IPS DF 4.7 (cell line): Measurements from ENCODE around the gene PACS1.
"Not testable (repeated sequence)": the region's sequence is repeated elsewhere in the genome, so short reads cannot be mapped to it uniquely, and the experiment has no call there.

Experiments used
- DNase-seq: peaks from one replicate; pipeline ENCODE4 v3.0.0-alpha.2; 2013; ENCODE audit warnings: low spot score; ENCODE audit errors: extremely low read depth

Gene PACS1

DNA sequence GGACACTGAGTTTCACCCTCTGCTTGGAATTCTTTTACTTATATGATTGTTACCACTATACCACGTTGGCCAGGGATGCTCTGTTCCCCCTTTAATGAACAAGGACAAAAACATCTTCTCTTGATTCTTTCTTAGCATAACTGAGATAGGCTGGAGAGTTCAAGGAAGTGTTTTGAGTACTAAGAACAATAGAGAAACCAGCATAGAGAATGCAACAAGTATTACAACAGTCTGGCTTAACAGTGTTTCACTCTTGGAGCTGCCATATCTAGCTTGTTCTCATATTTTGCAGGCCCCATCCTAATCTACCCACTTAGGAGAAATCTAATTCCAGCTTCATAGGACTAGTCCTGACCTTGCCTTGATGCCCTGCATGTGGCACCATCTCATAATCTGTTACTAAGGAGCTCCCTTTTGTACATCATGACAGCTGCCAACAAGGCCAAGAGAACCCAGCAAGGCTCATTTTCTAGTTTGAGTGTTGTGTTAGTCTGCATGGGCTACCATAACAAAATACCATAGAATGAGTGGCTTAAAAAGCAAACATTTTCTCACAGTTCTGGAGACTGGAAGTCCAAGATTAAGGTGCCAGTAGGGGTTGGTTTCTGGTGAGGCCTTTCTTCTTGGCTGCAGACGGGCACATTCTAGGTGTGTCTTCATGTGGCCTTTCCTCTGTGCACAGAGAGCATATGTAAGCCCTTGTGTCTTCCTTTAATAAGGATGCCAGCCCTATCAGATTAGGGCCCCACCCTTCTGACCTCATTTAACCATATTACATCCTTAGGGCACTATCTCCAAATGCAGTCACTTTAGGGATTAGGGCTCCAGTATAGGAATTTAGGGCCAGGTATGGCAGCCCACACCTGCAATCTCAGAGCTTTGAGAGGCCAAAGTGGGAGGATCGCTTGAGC, 37.8 kb downstream of the PACS1 start:
- no peak for DNase-seq

DNA sequence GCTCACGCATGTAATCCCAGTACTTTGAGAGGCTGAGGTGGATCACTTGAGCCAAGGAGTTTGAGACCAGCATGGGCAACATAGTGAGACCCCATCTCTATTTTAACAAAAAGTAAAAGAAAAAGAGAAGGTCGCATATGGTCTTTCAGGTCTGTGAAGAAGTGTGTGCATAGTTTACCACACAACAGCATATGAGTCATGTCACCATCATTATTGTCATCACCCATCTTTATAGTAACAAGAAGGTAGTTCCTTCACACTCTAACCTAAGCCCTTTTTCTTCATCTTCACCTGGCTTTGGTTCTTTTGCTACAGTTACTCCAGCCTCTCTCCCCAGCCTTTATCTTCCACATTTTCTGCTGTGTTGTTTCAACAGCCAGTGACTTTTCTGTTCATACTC, 39.2 kb downstream of the PACS1 start:
- DNase-seq = no peak

DNA sequence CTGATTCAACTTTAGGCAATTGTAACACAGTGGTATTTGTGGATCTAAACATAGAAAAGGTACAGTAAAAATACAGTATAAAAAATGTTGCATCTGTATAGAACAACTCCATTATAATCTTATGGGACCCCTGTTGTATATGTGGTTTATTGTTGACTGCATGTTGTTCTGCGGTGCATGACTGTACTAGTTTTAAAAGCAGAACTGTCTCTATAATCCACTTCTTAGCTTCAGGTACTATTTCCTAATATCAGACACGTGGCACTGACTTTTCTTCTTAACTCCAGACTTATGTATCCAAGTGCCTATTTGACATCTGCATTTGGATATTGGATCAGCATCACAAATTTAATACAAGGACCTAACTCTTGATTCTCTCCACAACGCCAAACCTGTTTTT, 41.1 kb downstream of the PACS1 start:
- DNase-seq = no peak

DNA sequence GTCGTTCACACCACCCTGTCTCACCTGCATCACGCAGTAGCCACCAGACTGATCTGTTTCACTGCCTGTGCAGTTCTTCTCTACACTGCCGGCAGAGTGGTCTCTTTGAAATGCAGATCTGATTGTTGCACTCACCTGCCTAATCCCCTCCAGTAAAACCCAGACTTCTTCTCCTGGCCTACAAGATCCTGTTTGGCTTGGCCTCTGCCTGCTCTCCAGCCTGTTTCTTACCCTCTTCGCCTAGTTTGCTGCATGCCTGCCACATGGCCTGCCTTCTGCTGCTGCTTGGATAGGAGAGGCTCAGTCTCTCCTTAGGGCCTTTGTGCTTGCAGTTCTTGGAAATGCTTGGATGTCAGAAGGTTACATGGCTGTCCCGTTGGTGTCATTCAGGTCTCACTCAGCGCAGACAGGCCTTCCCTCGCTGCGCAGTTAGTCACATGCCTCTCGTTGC, 42.0 kb downstream of the PACS1 start:
- DNase-seq = no peak

DNA sequence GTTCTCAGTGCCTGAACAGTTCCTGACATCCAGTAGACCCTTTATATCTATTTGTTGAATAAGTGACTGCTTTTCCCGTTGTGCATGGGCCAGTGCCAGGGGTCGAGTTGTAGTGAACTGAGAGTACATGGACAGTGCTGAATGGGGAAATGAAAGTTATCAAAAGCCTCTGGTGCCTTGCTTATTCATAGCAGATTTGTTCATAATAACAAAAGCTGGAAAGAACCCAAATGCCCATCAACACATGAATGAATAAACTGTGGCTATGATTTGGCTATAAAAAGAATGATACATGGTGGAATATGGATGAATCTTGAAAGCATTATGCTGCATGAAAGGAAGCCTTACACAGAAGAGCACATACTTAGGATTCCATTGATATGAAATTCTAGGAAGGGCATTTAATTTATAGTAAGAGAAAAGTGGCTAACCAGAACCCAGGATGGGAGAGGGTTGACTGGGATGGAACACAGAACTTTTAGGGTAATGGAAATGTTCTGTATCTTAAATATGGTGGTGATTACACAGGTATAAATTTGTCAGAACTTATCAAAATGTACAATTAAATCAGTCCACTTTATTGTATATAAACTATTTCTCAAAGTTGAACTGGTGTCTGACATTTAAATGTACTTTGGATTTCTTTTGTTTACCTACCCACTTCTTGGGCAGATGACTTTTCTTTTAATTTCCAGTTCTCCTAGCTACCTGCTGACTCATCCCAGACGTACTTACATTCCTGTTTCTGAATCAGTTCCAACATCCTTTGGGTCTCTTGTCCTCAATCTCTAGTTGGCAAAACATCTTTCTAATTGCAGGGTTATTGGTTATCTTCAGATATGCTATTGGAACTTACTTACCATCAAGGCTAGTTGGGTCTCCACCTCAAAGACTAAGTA, 42.8 kb downstream of the PACS1 start:
- DNase-seq = no peak

DNA sequence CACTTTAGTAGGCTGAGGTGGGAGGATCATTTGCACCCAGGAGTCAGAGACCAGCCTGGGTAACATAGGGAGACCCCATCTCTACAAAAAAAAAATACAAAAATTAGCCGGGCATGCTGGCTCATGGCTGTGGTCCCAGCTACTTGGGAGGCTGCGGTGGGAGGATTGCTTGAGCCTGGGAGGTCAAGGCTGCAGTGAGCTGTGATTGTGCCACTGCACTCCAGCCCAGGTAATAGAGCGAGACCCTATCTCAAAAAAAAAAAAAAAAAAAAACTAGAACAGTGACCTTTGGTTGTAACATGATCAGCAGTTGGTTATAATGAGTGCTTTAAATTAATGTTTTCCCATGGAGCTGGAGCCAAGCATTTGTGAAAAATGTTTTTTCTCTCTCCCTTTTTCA, 44.9 kb downstream of the PACS1 start:
- DNase-seq = not testable (repeated sequence)

DNA sequence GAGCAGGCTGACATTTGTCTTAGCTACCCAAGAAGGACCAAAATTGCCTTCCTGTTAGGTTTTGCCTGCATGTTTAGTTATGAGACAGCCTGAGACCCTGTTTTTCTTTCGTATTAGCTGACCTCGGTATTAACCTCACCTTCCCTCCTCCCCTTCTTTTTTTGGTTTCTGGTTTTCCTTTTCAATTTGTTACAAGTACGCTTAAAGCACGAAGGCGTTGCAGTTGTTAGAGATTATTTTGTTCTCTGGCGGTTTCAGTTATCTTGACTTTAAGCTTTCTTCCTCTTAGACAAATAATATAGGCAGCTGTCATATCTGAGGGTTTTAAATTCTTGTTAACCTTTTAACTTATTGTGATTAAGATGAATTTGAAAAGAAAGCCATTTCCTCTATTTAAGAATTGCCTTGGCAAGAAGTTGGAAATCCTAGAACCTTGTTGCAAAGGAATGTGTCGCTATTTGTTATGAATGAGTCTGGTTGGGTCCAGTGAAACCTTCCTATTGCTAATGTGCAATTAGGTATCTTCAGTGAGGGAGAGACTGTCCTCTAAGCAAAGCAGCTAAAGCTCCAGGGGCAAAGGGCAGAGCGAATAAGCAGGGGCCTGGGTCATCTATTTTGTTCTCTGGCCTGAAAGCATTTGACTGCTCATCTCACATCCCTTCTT, 45.7 kb downstream of the PACS1 start:
- DNase-seq = no peak

DNA sequence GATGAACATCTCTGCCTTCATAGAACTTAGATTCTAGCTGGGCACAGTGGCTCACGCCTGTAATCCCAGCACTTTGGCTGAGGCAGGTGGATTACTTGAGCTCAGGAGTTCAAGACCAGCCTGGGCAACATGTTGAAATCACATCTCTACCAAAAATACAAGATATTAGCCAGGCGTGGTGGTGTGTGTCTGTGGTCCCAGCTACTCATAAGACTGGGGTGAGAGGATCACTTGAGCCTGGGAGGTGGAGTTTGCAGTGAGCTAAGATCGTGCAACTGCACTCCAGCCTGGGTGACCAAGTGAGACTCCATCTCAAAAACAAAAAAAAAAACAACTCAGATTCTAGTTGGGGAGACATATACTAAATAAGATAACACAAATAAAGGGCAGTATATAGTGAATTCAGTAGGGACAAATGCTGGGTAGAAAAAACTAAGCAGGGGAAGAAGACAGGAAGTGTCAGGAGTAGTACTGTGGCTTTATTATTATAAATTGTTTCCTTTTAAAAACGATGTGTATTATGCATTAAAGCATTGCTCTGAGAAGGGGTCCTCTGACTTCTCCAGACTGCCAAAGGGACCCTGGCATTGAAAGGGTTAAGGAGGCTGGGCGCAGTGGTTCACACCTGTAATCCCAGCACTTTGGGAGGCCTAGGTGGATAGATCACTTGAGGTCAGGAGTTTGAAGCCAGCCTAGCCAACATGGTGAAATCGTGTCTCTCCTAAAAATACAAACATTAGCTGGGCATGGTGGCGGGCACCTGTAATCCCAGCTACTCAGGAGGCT, 46.7 kb downstream of the PACS1 start:
- DNase-seq = no peak

DNA sequence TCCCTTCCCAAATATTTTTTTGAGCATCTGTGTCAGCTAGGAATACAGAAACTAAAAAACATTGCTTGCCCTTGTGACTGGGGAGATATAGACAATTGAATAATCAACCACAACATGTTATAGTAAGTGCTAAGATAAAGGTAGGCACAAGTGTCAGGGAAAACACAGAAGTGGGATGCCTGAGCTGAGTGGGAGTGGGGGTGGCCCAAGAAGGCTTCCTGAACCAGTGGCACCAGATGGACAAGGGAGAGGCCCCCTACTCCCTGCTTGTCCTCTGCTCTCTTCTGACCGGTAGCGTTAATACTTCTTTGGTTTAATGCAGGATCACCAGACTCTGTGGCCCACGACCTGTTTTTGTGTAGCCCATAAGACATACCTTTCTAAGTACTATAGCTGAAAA, 48.8 kb downstream of the PACS1 start:
- DNase-seq = no peak

DNA sequence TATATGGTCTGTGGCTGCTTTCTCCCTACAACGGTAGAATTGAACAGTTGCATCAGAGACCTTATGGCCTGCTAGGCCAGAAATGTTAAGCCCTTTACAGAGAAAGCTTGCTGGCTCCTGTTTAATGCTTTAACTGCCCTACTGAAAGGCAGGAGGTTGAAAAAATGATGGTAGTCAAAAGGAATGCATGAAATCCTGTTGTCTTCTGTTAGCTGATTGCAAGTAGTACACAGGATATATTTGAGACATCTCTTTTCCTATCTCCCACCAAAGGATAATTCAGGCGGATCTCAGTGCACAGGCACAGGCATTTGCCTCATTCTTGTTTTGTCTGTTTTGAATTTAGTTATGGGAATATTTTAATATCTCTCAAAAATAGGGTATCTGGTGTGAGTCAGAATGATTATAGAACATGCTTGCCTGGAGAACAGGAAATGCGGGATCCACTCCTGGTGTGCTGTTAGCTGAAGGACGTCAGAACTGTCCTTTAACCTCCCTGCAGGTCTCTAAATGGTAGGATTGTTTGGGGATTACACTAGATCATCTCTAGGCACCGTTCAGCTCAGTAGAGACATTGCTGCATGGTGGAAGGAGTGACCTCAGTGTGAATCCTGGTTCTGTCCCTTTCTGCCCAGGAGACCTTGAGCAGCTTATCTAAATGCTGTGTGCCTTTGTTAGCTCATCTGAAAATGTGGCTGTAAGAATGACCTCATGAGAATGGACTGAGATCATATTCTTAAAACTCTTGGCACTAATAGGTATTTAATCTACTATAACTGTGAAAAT, 49.5 kb downstream of the PACS1 start:
- DNase-seq = no peak

DNA sequence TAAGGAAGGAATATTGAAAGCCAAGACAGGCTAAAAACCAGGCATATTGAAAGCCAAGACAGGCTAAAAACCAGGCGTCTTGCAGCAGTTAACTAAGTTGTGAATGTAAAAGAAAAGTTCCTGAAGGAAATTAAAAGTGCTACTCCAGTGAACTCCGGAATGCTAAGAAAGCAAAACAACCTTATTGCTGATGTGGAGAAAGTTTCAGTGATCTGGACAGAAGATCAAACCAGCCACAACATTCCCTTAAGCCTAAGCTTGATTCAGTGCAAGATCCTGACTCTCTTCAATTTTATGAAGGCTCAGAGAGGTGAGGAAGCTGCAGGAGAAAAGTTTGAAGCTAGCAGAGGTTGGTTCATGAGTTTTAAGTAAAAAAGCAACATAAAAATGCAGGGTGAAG, 51.4 kb downstream of the PACS1 start:
- no peak for DNase-seq

DNA sequence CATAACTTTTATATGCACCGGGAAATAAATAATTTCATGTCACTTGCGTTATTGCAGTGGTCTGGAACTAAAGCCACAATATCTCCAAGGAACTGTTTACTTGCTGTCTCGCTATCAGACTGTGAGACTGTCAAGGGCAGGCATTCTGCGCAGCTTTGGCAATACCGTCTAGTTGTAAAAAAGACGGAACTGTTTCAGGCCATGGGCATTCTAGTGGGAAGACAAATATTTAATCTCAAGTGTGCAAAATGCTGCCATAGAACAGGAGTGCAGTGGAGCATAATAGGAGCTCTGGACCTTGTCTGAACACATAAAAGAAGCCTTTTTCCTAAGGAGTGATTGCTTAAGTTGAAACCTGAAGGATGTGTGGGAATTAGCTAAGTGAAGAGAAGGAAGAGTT, 53.8 kb downstream of the PACS1 start:
- DNase-seq = no peak

DNA sequence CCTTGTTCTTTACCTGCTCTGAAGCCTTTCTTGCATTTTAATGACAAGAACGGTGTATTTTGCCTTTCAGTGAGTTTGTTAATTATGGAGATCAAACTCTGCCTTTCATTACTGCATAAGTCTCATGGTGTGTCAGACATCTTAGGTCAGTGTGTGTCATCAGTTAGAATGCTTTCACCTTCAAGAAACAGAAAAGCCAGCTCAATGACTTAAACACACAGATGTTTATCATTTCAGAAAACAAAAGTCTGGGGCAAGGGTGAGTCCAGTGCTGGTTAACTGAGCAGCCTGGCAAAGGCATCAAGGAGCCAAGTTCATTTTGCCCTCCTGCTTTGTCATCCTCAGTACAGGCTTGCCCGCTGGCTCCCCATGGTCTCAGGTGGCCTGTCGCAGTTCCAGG, 54.5 kb downstream of the PACS1 start:
- DNase-seq = no peak

DNA sequence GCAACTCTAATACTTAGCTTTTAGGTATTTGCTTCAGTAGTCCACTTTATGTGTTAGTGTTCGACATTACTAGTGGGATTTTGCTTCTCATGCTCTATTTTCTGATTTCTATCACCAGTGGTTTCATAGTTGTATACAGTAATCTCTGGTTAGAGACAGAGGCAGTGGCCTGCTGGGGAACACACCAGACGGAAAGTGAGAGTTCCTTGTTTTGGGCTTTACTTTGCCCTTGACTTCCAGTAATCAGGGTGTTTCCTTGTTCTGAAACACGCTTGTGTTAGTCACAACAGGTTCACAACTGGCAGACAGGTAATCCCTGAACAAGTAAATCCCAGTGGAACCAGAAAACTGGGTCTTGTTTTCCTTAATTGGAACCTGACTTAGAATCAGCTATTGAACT, 56.0 kb downstream of the PACS1 start:
- DNase-seq = no peak

DNA sequence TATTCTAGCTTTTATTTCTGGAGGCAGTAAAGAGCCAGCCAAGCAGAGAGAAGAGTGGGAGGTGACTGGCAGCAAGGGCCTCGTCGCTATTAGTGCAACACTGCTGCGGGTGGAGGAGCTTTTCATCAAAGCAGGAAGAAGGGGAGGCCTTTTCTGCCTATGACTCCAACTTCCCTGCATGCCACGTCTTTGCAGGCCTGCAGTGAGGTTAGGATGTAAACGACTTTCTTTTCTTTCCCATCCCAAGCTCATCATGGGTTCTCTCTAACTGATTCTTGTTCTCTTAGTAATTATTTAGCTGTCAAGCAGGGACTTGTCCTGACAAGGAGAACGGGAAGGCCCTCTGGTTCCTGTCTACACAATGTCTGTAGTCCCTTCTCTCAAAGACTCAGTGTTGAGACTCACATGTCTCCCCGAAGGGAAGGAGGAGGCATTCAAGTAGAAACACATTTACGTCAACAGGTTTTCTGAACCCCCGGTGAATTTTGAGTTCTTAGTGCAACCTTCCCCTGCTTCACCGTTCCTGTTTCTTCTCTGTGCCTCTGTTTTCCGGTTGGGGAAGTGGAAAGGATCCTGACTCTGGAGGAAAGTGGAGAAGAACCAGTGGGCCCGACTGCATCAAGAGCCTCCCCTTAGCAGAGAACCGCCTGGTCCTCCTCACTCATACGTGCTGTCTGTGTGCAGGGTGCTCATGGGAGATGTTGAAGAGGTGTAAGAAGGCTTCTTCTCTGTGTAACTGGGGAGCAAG, 56.9 kb downstream of the PACS1 start:
- DNase-seq = no peak

DNA sequence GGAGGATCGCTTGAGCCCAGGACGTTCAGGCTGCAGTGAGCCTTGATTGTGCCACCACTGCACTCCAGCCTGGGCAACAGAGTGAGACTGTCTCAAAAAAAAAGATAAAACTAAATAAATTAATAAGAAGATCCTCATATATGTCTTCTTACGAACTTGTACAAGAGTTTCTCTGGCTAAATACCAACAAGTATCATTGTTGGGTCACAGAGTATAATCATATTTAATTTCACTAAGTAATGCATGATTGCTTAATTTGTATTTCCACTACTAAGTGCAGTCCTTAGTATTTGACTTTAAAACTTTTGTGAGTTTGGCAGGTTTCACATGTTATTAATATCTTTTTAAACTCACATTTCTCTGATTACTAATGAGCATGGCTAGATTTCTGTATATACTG, 60.9 kb downstream of the PACS1 start:
- no peak for DNase-seq

DNA sequence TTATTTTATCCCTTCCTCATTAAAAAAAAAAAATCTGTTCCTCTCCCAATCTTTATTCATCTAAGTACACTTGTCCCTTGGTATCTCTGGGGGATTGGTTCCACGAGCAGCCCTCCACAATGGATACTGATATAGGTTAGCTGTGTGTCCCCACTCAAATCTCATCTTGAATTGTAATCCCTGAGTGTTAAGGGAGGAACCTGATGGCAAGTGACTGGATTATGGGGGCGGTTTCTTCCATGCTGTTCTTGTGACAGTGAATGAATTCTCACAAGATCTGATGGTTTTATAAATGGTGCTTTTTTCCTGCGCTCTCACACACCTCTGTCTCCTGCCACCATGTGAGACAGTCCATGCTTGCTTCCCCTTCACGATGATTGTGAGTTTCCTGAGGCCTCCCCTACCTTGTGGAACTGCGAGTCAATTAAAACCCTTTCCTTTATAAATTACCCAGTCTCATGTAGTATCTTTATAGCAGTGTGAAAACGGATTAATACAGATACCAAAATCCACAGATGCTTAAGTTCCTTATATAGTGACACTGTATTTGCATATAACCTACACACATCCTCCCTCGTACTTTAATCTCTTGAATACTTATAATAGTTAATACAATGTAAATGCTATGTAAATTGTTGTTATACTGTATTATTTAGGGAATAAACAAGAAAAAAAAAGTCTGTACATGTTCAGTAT, 62.0 kb downstream of the PACS1 start:
- DNase-seq = no peak

DNA sequence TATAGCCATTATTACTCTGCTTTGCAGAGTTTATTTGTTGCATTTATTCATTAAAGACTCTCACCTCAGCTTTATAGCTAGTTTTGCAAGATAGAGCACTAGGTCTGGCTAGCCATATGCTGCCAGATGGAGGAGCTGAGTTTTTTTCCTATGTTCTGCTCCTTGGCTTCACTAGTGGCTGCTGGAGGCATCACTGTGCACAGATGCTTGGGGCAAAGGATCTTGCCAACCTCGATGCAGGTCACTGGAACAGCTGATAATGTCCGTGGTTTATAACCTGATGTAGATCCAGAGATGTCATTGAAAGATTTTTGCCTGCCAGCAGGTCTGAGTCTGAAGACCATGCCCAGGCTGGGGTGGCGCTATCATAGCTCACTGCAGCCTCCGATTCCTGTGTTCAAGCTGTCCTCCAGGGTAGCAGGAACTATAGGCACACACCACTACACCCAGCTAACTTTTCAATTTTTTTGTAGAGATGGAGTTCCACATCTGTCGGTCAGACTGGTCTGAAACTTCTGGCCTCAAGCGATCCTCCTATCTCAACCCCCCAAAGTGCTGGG, 63.2 kb downstream of the PACS1 start:
- no peak for DNase-seq

DNA sequence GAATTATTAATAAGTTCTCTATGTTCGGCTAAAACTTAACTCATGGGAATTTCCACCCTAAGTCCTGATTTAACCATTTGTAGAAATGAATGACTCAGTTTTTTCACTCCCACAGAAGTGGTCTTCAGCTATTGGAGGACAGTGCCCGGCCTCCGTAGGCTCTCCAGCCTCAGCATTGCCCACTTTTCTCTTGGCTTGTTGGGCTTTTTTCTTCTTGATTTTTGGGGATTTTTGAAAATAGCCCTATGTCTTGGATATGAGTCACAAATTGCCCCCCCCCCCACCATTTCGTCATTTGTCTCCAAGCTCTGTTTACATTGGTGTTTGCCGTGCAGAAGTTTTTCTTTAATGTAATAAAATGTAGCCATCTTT, 66.7 kb downstream of the PACS1 start:
- no peak for DNase-seq
